NCI-H1436 treated with DMSO at 0.1 percent for 48 hours (cell line): Measurements from ENCODE around the gene FAM13B.
"Not testable (repeated sequence)": the region's sequence is repeated elsewhere in the genome, so short reads cannot be mapped to it uniquely, and the experiment has no call there.

Source experiments
- DNase-seq: peaks from one replicate; lab custom pipeline; 2025; lab: John Stamatoyannopoulos, UW

The FAM13B gene

GRCh38 chr5:137960819-137961218, 72.1 kb downstream of the FAM13B start:
- no peak for DNase-seq

DNA sequence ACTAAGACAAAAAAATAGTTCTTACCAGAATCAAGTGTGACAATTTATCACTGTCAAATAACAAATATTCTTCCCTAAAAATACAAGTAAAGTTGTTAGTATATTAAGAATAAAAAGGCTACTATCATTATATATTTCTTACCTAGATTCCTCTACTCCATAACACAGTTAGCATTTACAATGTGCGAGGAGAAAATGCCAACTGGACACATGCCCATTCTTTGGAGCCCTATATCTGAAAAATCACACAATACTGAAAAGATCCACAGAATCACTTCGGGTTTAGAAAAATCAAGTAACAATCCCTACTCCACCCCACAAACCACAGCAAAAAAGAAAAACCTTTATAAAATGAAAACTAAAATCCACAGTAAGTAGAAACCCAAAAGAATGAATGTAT, 72.7 kb downstream of the FAM13B start:
- no peak for DNase-seq

- no peak for DNase-seq
These were observed 73.4 kb downstream of the FAM13B start for GRCh38 chr5:137959488-137959887.

GRCh38 chr5:137957948-137958347, 74.9 kb downstream of the FAM13B start:
- DNase-seq = no peak

DNA sequence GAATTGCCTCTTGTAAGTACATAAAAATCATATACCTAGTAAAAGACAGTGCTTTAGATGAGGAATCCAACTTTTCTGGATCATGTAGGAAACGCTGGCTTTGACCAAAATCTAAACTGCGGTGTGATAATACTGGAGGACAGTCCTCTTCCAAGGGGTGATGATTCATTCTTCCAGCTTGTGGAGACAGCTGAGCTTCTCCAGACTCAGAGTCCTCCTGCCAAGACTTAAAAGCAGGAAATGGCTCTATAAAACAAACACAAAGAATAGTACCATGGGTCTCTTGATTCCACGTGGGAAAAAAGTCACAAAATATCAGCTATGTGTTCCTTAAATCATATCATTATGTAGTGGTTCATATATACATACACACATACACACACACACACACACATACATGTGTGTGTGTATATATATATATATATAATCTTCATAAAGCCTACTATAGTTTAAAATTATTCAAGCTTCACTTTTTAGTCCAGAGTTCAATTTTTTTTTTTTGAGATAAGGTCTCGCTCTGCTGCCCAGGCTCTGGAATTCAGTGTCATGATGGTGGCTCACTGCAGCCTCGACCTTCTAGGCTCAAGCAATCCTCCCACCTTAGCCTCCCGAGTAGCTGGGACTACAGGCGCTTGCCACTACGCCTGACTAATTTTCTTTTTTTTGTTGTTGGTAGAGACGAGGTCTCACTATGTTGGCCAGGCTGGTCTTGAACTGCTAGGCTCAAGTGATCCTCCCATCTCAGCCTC, 78.6 kb downstream of the FAM13B start:
- DNase-seq = no peak

GRCh38 chr5:137945825-137946224, 87.1 kb downstream of the FAM13B start:
- DNase-seq = no peak

DNA sequence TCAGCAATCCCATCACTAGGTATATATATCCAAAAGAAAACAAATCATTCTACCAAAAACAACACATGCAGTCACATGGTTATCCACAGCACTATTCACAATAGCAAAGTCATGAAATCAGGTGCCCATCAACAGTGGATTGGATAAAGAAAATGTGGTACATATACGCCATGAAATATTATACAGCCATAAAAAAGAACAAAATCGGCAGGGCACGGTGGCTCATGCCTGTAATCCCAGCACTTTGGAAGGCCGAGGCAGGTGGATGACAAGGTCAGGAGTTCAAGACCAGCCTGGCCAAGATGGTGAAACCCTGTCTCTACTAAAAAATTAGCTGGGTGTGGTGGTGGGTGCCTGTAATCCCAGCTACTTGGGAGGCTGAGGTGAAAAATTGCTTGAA, 88.6 kb downstream of the FAM13B start:
- DNase-seq = not testable (repeated sequence)

DNA sequence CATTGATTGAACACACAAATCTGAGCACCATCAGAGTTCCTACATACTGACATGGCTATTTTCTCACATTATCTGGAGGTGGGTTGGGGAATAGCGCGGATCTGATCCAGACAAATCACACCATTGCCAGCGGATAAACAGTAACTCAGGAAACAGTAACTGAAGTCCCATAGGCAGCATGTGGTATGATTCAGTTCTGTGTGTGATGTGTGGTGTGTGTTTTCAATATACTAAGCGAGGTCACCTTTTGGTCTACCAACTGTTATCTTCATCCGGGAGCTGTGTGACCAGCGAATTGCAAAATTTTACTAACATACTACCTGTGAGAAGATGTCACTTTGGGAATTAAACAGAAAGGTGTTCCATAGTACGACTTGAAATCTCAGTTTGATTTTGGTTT, 93.5 kb downstream of the FAM13B start:
- no peak for DNase-seq

- DNase-seq = no peak
These were observed 94.1 kb downstream of the FAM13B start for GRCh38 chr5:137938751-137939143.

DNA sequence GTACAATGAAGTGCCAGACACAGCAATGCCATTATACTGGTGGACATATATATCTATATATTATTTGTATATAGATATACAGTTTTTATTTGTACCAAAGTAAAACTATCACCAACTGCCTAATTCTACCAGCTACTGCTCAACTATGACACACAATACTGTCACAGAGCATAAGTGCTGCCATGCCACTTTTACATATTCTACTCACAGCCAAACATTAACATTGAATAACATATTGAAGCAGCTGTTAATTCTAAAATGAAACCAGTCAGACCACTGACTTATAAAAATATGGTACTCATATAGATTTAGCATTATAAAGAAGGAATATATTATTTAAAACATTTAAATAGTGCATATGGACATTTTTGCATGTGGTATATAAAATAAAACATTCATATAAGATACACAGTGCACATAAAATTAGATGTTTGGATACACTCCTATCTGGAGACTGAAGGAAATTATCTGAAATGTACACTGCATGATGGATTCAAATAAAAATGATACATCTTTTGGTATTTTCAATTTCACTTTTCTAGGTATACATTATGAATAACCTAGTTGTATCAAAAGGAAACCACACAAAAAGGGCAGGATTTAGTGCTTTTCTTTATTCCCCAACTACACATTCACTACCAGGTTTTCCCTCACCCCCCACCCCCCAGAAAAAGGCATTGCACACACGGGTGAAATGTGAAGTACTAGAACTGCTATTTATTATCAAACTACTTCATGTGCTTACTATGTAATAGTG, 94.7 kb downstream of the FAM13B start:
- DNase-seq = no peak

- DNase-seq = no peak
These were observed 97.2 kb downstream of the FAM13B start for GRCh38 chr5:137935694-137936093.

- DNase-seq = no peak
These were observed 97.7 kb downstream of the FAM13B start for GRCh38 chr5:137935190-137935589.

DNA sequence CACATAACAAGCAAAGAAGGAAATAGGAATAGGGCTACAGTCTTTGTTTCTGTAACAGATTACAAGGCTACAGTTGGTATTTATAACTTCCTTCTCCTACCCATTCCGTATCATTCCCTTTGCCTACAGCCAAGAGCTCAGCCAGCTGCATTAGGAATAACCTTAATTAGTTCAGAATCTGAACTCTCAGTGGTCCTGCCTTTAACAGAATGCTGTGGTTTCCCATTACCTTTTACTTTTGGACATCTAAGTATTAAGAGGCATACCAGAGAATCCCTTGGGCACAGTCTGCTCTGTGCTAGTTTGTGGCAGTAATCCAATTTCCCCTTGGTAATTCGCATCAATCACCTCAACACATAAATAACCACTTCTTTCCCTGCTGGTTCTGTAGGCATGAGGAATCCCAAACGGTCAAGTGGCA, 99.4 kb downstream of the FAM13B start:
- DNase-seq = no peak

- DNase-seq = no peak
These were observed 100.1 kb downstream of the FAM13B start for GRCh38 chr5:137932800-137933199.

- DNase-seq = no peak
These were observed 109.0 kb downstream of the FAM13B start for GRCh38 chr5:137923856-137924255.

DNA sequence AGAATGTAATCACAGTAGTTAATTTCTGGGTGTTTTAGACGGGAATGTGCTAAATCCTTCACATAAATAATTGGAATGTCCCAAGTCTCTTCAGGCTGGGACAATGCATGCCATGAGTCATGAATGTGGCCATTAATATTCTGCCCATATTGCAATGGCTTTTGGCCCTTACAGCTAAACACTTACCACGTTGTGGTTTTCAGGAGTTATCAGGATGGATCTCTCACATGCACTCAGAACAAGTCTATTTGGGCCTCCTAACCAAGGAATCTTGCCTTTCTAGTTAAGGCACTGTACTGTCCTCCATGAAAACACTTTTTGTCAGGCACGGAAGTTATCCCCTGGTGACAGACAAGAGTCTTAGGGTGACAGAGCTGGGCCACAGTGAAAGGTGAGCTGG, 110.9 kb downstream of the FAM13B start:
- DNase-seq = no peak

DNA sequence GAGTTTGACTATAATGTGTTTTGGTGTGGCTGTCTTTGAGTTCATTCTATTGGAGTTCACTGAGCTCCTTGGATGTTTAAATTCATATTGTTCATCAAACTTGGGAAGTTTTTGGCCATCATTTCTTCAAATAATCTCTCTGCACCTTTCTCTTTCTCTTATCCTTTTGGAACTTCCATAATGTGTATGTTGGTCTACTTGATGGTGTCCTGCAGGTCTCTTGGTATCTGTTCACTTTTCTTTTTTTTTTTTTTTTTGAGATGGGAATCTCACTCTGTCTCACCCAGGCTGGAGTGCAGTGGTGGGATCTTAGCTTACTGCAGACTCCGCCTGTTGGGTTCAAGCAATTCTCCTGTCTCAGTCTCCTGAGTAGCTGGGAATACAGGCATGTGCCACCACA, 116.0 kb downstream of the FAM13B start:
- no peak for DNase-seq

- no peak for DNase-seq
These were observed 118.1 kb downstream of the FAM13B start for GRCh38 chr5:137914758-137915157.

- no peak for DNase-seq
These were observed 130.3 kb downstream of the FAM13B start for GRCh38 chr5:137902408-137903133.

GRCh38 chr5:137901011-137901817, 131.7 kb downstream of the FAM13B start:
- DNase-seq = no peak

GRCh38 chr5:137899493-137899892, 133.4 kb downstream of the FAM13B start:
- DNase-seq = no peak

- DNase-seq = no peak
These were observed 136.3 kb downstream of the FAM13B start for GRCh38 chr5:137896560-137896959.
